ENCODE results near the gene RAB15. TPM values are rescaled to one million over a fixed set of nuclear protein-coding genes. Genes with fewer than 3 reads are reported as not detected.

The RAB15 gene
- total and polyA plus RNA-seq, 2 of the 8 experiments (the other 6 are each of a cell fraction or from before 2014, with no cell fraction given): 38.8 to 58.1 TPM

GRCh38 chr14:64914237-64915028 lies 57.7 kb downstream of the RAB15 start, which contains the start of gene CHURC1 (continued):
- no peak for TF ChIP-seq CHD7 (IDR thresholded peaks at IDR 0.05; ENCODE audit: insufficient replicate concordance, low read length)
- no peak for TF ChIP-seq MAFK (IDR thresholded peaks at IDR 0.05; ENCODE audit: low read depth, low read length)
- 0 out of 2 replicates have a peak, but pooled peaks have one; percentile 86 for TF ChIP-seq RBBP5 (IDR thresholded peaks at IDR 0.05; ENCODE audit: borderline replicate concordance, low read depth, low read length)
- peak; percentile 99 for TF ChIP-seq POLR2AphosphoS5 (IDR thresholded peaks at IDR 0.05; ENCODE audit: low read depth, low read length)
- peak; percentile 97 for TF ChIP-seq PHF8 (conservative IDR thresholded peaks at IDR 0.05; ENCODE audit: low read depth, low read length)
- no peak for TF ChIP-seq RXRA (IDR thresholded peaks at IDR 0.05; ENCODE audit: insufficient read depth, low read depth, low read length)
- TF ChIP-seq TAF1 (IDR thresholded peaks at IDR 0.05; ENCODE audit: low read depth, low read length): peak; percentile 88
- TF ChIP-seq EZH2 (IDR thresholded peaks at IDR 0.05; ENCODE audit: low read depth, low read length, severe bottlenecking): no peak
- peak; percentile 38 for TF ChIP-seq KDM4A (IDR thresholded peaks at IDR 0.05; ENCODE audit: low read depth, low read length, severe bottlenecking)
- TF ChIP-seq BCL11A (IDR thresholded peaks at IDR 0.05; ENCODE audit: low read depth in 2 of 2, low read length in 2 of 2): no peak

All from H1 (cell line).